WI38 (cell line): ENCODE data around the gene CD74.

ENCODE experiments used
- H3K4me3 ChIP-seq: 2 replicates; pipeline ENCODE4 v1.5.1; 2011; ENCODE audit warnings: low read depth, mild to moderate bottlenecking, control low read depth, low read length
- CTCF ChIP-seq: IDR thresholded peaks from 2 replicates; pipeline ENCODE4 v1.5.1; 2012; ENCODE audit warnings: low read depth, mild to moderate bottlenecking, control low read depth, low read length

The CD74 gene

GRCh38 chr5:150398722-150399523 lies 13.8 kb downstream of the CD74 start:
- 0 out of 2 replicates have a peak, but pooled peaks have one; percentile 7 for TF ChIP-seq CTCF
- H3K4me3 ChIP-seq: no peak overlapping the region

DNA sequence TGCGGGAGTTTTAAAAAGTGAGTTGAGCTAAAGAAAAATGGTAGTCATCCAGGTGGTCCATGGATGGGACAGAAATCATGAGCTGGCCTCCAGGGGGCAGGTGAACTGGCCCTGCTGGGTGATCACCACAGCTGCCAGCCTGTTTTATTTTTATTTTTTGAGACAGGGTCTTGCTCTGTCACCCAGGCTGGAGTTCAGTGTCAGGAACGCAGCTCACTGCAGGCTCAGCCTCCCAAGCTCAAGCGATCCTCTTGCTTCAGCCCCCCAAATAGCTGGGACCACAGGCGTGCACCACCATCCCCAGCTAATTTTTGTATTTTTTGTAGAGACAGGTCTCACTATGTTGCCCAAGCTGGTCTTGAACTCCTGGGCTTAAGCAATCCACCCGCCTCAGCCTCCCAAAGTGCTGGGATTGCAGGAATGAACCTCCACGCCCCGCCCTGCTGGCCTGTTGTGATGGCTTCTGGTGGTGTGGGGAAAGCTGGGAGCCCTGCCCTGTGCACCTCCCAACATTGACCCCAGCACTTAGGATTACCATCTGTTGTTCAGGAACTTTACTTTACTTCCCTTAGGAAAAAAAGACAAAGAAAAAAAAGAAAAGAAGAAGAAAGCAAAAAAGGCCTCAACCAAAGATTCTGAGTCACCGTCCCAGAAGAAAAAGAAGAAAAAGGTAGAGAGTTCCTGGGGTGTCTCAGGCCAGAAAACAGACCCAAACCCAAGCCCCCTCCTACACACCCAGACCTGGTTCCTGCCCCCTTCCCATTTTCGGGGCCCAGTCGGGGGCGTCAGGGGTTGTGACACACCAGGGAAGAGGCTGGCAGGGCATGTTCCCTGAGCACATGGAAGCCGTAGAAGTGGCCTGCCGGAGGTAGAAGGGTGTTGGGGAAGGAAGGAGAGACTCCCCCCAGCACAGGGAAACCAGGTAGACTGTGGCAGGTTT lies 14.7 kb downstream of the CD74 start:
- H3K4me3 ChIP-seq: no peak overlapping the region
- no peak for TF ChIP-seq CTCF

- no peak for TF ChIP-seq CTCF
- H3K4me3 ChIP-seq: no peak overlapping the region
These were observed 15.4 kb downstream of the CD74 start for GRCh38 chr5:150397146-150397781.

- H3K4me3 ChIP-seq: no peak overlapping the region
- no peak for TF ChIP-seq CTCF
These were observed 16.4 kb downstream of the CD74 start for GRCh38 chr5:150396267-150396666.

- no peak overlapping the region for H3K4me3 ChIP-seq
- no peak for TF ChIP-seq CTCF
These were observed 17.1 kb downstream of the CD74 start for GRCh38 chr5:150395688-150395975.

DNA sequence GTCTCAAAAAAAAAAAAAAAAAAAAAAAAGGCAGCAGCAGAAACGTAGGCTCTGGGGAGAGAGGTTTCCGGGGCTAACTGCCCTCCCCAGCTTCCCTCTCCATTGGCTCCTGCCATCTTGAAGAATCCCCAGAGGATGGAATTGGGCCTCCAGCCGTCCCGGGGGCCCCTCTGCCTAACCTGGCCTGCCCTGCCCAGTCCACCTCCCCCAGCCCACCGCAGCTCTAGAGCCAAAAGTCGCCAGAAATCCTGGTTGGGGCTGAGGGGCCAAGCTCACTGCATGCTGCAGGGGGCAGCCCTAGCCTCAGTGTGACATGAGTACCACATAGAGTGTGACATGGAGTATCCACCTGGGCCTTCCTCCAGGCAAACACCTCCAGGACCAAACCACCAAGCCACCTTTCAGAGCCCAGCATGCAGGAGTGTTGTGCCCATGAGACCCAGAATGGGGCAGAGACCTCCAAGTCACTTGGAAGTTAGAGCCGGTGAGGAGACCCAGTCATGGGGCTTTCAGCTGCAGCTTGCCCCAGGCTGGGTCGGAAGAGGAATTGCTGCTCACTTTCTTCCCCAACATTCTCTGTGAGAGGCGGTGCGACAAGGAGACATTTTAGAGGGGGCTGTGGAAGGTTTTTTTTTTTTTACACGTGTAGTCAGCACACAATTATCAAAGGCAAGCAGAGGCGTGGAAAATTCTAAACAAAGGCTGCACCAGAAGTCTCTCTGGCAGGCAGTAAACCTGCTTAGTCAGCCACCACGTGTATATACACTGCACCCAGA lies 17.6 kb downstream of the CD74 start:
- no peak overlapping the region for H3K4me3 ChIP-seq
- no peak for TF ChIP-seq CTCF
